GM23248 (cell line): ENCODE results near the gene CST9. TPM values are rescaled to one million over a fixed set of nuclear protein-coding genes. Genes with fewer than 3 reads are reported as not detected.

ENCODE experiments used
- DNase-seq: peaks from one replicate; pipeline ENCODE4 v3.0.0-alpha.2; 2015
- H2AFZ ChIP-seq: fragments of 200-600 bp; sonication (generic); 2 replicates; pipeline ENCODE4 v1.6.1; 2016; ENCODE audit warnings: antibody characterized with exemption
- H3F3A ChIP-seq: fragments of 200-600 bp; sonication (generic); 2 replicates; pipeline ENCODE4 v1.6.1; 2016; ENCODE audit warnings: mild to moderate bottlenecking, antibody characterized with exemption, mixed run types; ENCODE audit not compliant: insufficient read depth
- H3K27ac ChIP-seq: fragments of 200-600 bp; sonication (generic); 2 replicates; pipeline ENCODE4 v1.5.1; 2016; ENCODE audit warnings: mild to moderate bottlenecking
- H3K27me3 ChIP-seq: fragments of 200-600 bp; sonication (generic); replicated peaks from 2 replicates; pipeline ENCODE4 v1.6.1; 2016; ENCODE audit warnings: mild to moderate bottlenecking; ENCODE audit not compliant: insufficient read depth
- H3K36me3 ChIP-seq: fragments of 200-600 bp; sonication (generic); 2 replicates; pipeline ENCODE4 v1.6.1; 2016; ENCODE audit warnings: low read depth, mild to moderate bottlenecking
- H3K4me1 ChIP-seq: fragments of 200-600 bp; sonication (generic); 2 replicates; pipeline ENCODE4 v1.6.1; 2016; ENCODE audit warnings: mild to moderate bottlenecking; ENCODE audit not compliant: insufficient read depth
- H3K4me2 ChIP-seq: fragments of 200-600 bp; sonication (generic); one replicate; pipeline ENCODE4 v1.6.1; 2016; ENCODE audit warnings: mild to moderate bottlenecking; ENCODE audit not compliant: unreplicated experiment
- H3K4me3 ChIP-seq: fragments of 200-600 bp; sonication (generic); 2 replicates; pipeline ENCODE4 v1.5.1; 2016; ENCODE audit warnings: mild to moderate bottlenecking
- H3K79me2 ChIP-seq: fragments of 200-600 bp; sonication (generic); 2 replicates; pipeline ENCODE4 v1.6.1; 2016; ENCODE audit warnings: mild to moderate bottlenecking; ENCODE audit not compliant: insufficient read depth
- H3K9ac ChIP-seq: fragments of 200-600 bp; sonication (generic); 2 replicates; pipeline ENCODE4 v1.6.1; 2016; ENCODE audit warnings: mild to moderate bottlenecking
- H3K9me2 ChIP-seq: fragments of 200-600 bp; sonication (generic); 2 replicates; pipeline ENCODE4 v1.6.1; 2016; ENCODE audit warnings: mixed run types, mild to moderate bottlenecking, moderate library complexity; ENCODE audit not compliant: insufficient read depth
- H3K9me3 ChIP-seq: fragments of 200-600 bp; sonication (generic); one replicate; pipeline ENCODE4 v1.6.1; 2017; ENCODE audit warnings: low read depth
- H4K20me1 ChIP-seq: fragments of 200-600 bp; sonication (generic); 2 replicates; pipeline ENCODE4 v1.6.0; 2016; ENCODE audit not compliant: insufficient read depth
- EZH2 ChIP-seq: fragments of 200-600 bp; sonication (generic); IDR thresholded peaks from 2 replicates; pipeline ENCODE4 v1.6.1; 2018; ENCODE audit warnings: antibody characterized with exemption, mild to moderate bottlenecking; ENCODE audit not compliant: insufficient read depth, poor library complexity, severe bottlenecking
- EZH2phosphoT487 ChIP-seq: fragments of 200-600 bp; sonication (generic); IDR thresholded peaks from 2 replicates; pipeline ENCODE4 v1.6.1; 2018; ENCODE audit warnings: antibody characterized with exemption, moderate library complexity, mild to moderate bottlenecking, low read depth; ENCODE audit not compliant: insufficient read depth
- WGBS, 2 experiments: methylation state at CpG; one replicate each; pipeline ENCODE4 v1.1.6; 2015 to 2017; ENCODE audit warnings: low lambda C conversion rate in 2 of 2, low coverage in 1 of 2; ENCODE audit errors: missing lambda C conversion rate in 2 of 2; 5-methylcytosine and 5-hydroxymethylcytosine counted together
- in situ Hi-C: fragments of 300-500 bp; cut with MboI; formaldehyde crosslinking; loops from 2 replicates; pipeline ENCODE4 v1.15.0; 2020
- polyA plus RNA-seq: library from polyadenylated mRNA; unstranded; fragments of >200 nt; fragmentation: Nextera tagmentation; extraction: Ambion mirVana; gene quantifications from 2 replicates; pipeline ENCODE4 v1.2.1, GENCODE V29; 2016
- total RNA-seq: library from RNA; depleted of rRNA; stranded (reverse); fragments of >200 nt; shearing (Covaris generic); gene quantifications from 2 replicates; pipeline ENCODE4 v1.2.3, GENCODE V29; 2014

Gene CST9
- total and polyA plus RNA-seq, 2 experiments from 2014 or later, result not detected

- Histone ChIP-seq H2AFZ (no peak overlapping the region), H3K9ac (no peak overlapping the region), H3K9me2 (no peaks in the 10 kb centered on the region), H3K9me3 (no peaks in the 10 kb centered on the region), H3K4me2 (no peak overlapping the region), H3K27ac (no peak overlapping the region), H3K4me3 (no peak overlapping the region), H3K27me3 (no peaks in the 10 kb centered on the region), H3K4me1 (peaks cover 29% of the 10 kb centered on the region), H4K20me1 (no peaks in the 10 kb centered on the region), H3K79me2 (peaks cover 22% of the 10 kb centered on the region), H3K36me3 (no peaks in the 10 kb centered on the region), H3F3A (peaks cover 28% of the 10 kb centered on the region)
- WGBS, 2 experiments, result 89% methylated on average over 7 to 8 of the region's 8 CpGs
- DNase-seq, result no peak
- TF ChIP-seq EZH2 (no peak), EZH2phosphoT487 (no peak)
- in situ Hi-C loops, result no loop called here
Measured at GRCh38 chr20:23639490-23639958, 33.8 kb upstream of the CST9 start.

GRCh38 chr20:23638309-23638708 is 32.6 kb upstream of the CST9 start:
- Histone ChIP-seq H3K4me2 (no peak overlapping the region), H3K9ac (no peak overlapping the region), H3K27me3 (no peaks in the 10 kb centered on the region), H3K27ac (no peak overlapping the region), H2AFZ (no peak overlapping the region), H3K9me2 (no peaks in the 10 kb centered on the region), H3K9me3 (no peaks in the 10 kb centered on the region), H3K4me3 (no peak overlapping the region), H3K4me1 (peaks cover 29% of the 10 kb centered on the region), H3K36me3 (no peaks in the 10 kb centered on the region), H3K79me2 (peaks cover 23% of the 10 kb centered on the region), H3F3A (peaks cover 23% of the 10 kb centered on the region), H4K20me1 (no peaks in the 10 kb centered on the region)
- WGBS, 2 experiments, result 31% methylated on average over 9 of the region's 9 CpGs; no CpG with 5 or more reads in 1 of the 2 experiments
- no peak for TF ChIP-seq EZH2phosphoT487
- TF ChIP-seq EZH2, result no peak
- DNase-seq, result no peak
- in situ Hi-C loops, result no loop called here

- TF ChIP-seq EZH2 (no peak), EZH2phosphoT487 (no peak)
- no peaks in the 10 kb centered on the region for H3K9me3 ChIP-seq
- peak within 1 kb of the TSS; percentile 85 for H3K4me3 ChIP-seq
- peak within 1 kb of the TSS; percentile 83 for H3K27ac ChIP-seq
- H3F3A ChIP-seq, result peaks cover 15% of the 10 kb centered on the region
- peaks cover 26% of the 10 kb centered on the region for H3K4me1 ChIP-seq
- WGBS, 2 experiments, result 1 to 2% methylated on average over 42 to 72 of the region's 92 CpGs
- no peaks in the 10 kb centered on the region for H3K27me3 ChIP-seq
- DNase-seq, result peak; percentile 93
- in situ Hi-C loops, result no loop called here
- H3K9me2 ChIP-seq, result no peaks in the 10 kb centered on the region
- peak within 1 kb of the TSS; percentile 94 for H3K4me2 ChIP-seq
- no peaks in the 10 kb centered on the region for H4K20me1 ChIP-seq
- H3K79me2 ChIP-seq, result peaks cover 23% of the 10 kb centered on the region
- no peaks in the 10 kb centered on the region for H3K36me3 ChIP-seq
- H2AFZ ChIP-seq, result peak within 1 kb of the TSS; percentile 82
- H3K9ac ChIP-seq, result peak within 1 kb of the TSS; percentile 95
Measured at GRCh38 chr20:23637282-23638221, 31.8 kb upstream of the CST9 start, which contains the start of gene CST3. Gene CST3, minus strand, starts transcription at chr20:23637955. Its CDS starts 93 bp downstream, at chr20:23637862.

- WGBS, 2 experiments, result 1 to 3% methylated on average over 4 of the region's 4 CpGs
- H3K27me3 ChIP-seq, result no peaks in the 10 kb centered on the region
- H3K9me3 ChIP-seq, result no peaks in the 10 kb centered on the region
- TF ChIP-seq EZH2 (no peak), EZH2phosphoT487 (no peak)
- H3K4me3 ChIP-seq, result peak overlapping the region; percentile 85
- H3K4me1 ChIP-seq, result peaks cover 19% of the 10 kb centered on the region
- peaks cover 23% of the 10 kb centered on the region for H3K79me2 ChIP-seq
- peak overlapping the region; percentile 83 for H3K27ac ChIP-seq
- no peaks in the 10 kb centered on the region for H3K9me2 ChIP-seq
- H3K9ac ChIP-seq, result peak overlapping the region; percentile 95
- peak overlapping the region; percentile 82; the same call in 1 of the 2 replicates for H2AFZ ChIP-seq
- in situ Hi-C loops, result no loop called here
- H3F3A ChIP-seq, result peaks cover 8% of the 10 kb centered on the region
- no peak for DNase-seq
- no peaks in the 10 kb centered on the region for H3K36me3 ChIP-seq
- peak overlapping the region; percentile 94 for H3K4me2 ChIP-seq
- no peaks in the 10 kb centered on the region for H4K20me1 ChIP-seq
Measured at GRCh38 chr20:23636908-23637281, 31.2 kb upstream of the CST9 start.
